SK-N-SH treated with all-trans-retinoic acid at 6 μM for 48 hours (cell line): Measurements from ENCODE around the gene SLC35F3.

Experiments
- ATAC-seq: fragments of 200-7000 bp; cut with Tn5 transposase; 3 replicates; pipeline ENCODE4 v1.9.1; 2020; ENCODE audit warnings: mild to moderate bottlenecking, moderate library complexity
- ARNTL ChIP-seq: fragments of 450-650 bp; formaldehyde crosslinking; IDR thresholded peaks from 2 replicates; pipeline ENCODE4 v1.5.0; 2020; ENCODE audit warnings: low read depth, mild to moderate bottlenecking, moderate library complexity, borderline replicate concordance
- BACH2 ChIP-seq: fragments of 250-450 bp; sonication (Bioruptor Pico); IDR thresholded peaks from 2 replicates; pipeline ENCODE4 v1.9.0; 2021; ENCODE audit warnings: mild to moderate bottlenecking, borderline replicate concordance
- CSDC2 ChIP-seq: fragments of 250-450 bp; sonication (Bioruptor Pico); IDR thresholded peaks from 2 replicates; pipeline ENCODE4 v1.5.0; 2020; ENCODE audit warnings: mild to moderate bottlenecking, moderate library complexity
- CSRNP3 ChIP-seq: fragments of 250-450 bp; sonication (Bioruptor Pico); IDR thresholded peaks from 2 replicates; pipeline ENCODE4 v1.5.1; 2021; ENCODE audit warnings: mild to moderate bottlenecking, moderate library complexity
- ESRRG ChIP-seq: fragments of 250-450 bp; sonication (Bioruptor Pico); IDR thresholded peaks from 2 replicates; pipeline ENCODE4 v1.6.1; 2021; ENCODE audit warnings: mild to moderate bottlenecking
- GLIS3 ChIP-seq: fragments of 250-450 bp; sonication (Bioruptor Pico); IDR thresholded peaks from 2 replicates; pipeline ENCODE4 v1.5.0; 2020; ENCODE audit warnings: mild to moderate bottlenecking, moderate library complexity
- ISL1 ChIP-seq: fragments of 250-450 bp; sonication (Bioruptor Pico); IDR thresholded peaks from 2 replicates; pipeline ENCODE4 v2.1.2; 2022; ENCODE audit warnings: mild to moderate bottlenecking, moderate library complexity
- OSR1 ChIP-seq: fragments of 250-450 bp; sonication (Bioruptor Pico); IDR thresholded peaks from 2 replicates; pipeline ENCODE4 v1.8.0; 2022; ENCODE audit warnings: moderate library complexity, mild to moderate bottlenecking, inconsistent platforms
- PATZ1 ChIP-seq: fragments of 250-450 bp; sonication (Bioruptor Pico); IDR thresholded peaks from 2 replicates; pipeline ENCODE4 v1.8.0; 2020; ENCODE audit warnings: mild to moderate bottlenecking, moderate library complexity, borderline replicate concordance
- PPARA ChIP-seq: fragments of 250-450 bp; sonication (Bioruptor Pico); IDR thresholded peaks from 2 replicates; pipeline ENCODE4 v1.5.0; 2020; ENCODE audit warnings: mild to moderate bottlenecking, borderline replicate concordance
- RARB ChIP-seq: fragments of 250-450 bp; sonication (Bioruptor Pico); IDR thresholded peaks from 2 replicates; pipeline ENCODE4 v1.8.0; 2021; ENCODE audit warnings: mild to moderate bottlenecking, moderate library complexity
- SNAI2 ChIP-seq: fragments of 250-450 bp; sonication (Bioruptor Pico); IDR thresholded peaks from 2 replicates; pipeline ENCODE4 v1.5.0; 2020; ENCODE audit warnings: mild to moderate bottlenecking, moderate library complexity
- TCF4 ChIP-seq: fragments of 250-450 bp; sonication (Bioruptor Pico); IDR thresholded peaks from 2 replicates; pipeline ENCODE4 v1.8.0; 2021; ENCODE audit warnings: mild to moderate bottlenecking, moderate library complexity, borderline replicate concordance
- TOX ChIP-seq: fragments of 250-450 bp; sonication (Bioruptor Pico); IDR thresholded peaks from 2 replicates; pipeline ENCODE4 v1.8.0; 2021; ENCODE audit warnings: mild to moderate bottlenecking, moderate library complexity, borderline replicate concordance
- ZC3H10 ChIP-seq: fragments of 250-450 bp; sonication (Bioruptor Pico); IDR thresholded peaks from 2 replicates; pipeline ENCODE4 v1.5.1; 2021; ENCODE audit warnings: mild to moderate bottlenecking, moderate library complexity
- ZFP3 ChIP-seq: fragments of 250-450 bp; sonication (Bioruptor Pico); IDR thresholded peaks from 2 replicates; pipeline ENCODE4 v1.5.0; 2020; ENCODE audit warnings: mild to moderate bottlenecking, moderate library complexity
- ZNF565 ChIP-seq: fragments of 450-650 bp; formaldehyde crosslinking; conservative IDR thresholded peaks from 2 replicates; pipeline ENCODE4 v1.5.0; 2020; ENCODE audit warnings: low read depth, mild to moderate bottlenecking, moderate library complexity
- ZNF70 ChIP-seq: fragments of 450-650 bp; formaldehyde crosslinking; IDR thresholded peaks from 2 replicates; pipeline ENCODE4 v1.5.0; 2020; ENCODE audit warnings: mild to moderate bottlenecking, moderate library complexity
- ZNF8 ChIP-seq: fragments of 450-650 bp; formaldehyde crosslinking; IDR thresholded peaks from 2 replicates; pipeline ENCODE4 v1.5.0; 2020; ENCODE audit warnings: mild to moderate bottlenecking, moderate library complexity
- TF ChIP-seq, protein P1 (sequence below): fragments of 250-450 bp; sonication (Bioruptor Pico); IDR thresholded peaks from 2 replicates; pipeline ENCODE4 v1.8.0; 2021; ENCODE audit warnings: low read depth, mild to moderate bottlenecking, moderate library complexity, borderline replicate concordance
- TF ChIP-seq, protein P2 (sequence below): fragments of 250-450 bp; sonication (Bioruptor Pico); IDR thresholded peaks from 2 replicates; pipeline ENCODE4 v1.5.0; 2020; ENCODE audit warnings: mild to moderate bottlenecking, moderate library complexity

The SLC35F3 gene

GRCh38 chr1:234253732-234254131, 349.3 kb downstream of the SLC35F3 start (continued):
- TF ChIP-seq CSDC2 (CRISPR knock-in tag): no peak
- no peak for TF ChIP-seq ESRRG (CRISPR knock-in tag)
- TF ChIP-seq CSRNP3 (CRISPR knock-in tag): no peak
- no peak for TF ChIP-seq SNAI2
- TF ChIP-seq OSR1 (CRISPR knock-in tag): no peak
- TF ChIP-seq RARB (CRISPR knock-in tag): no peak

DNA sequence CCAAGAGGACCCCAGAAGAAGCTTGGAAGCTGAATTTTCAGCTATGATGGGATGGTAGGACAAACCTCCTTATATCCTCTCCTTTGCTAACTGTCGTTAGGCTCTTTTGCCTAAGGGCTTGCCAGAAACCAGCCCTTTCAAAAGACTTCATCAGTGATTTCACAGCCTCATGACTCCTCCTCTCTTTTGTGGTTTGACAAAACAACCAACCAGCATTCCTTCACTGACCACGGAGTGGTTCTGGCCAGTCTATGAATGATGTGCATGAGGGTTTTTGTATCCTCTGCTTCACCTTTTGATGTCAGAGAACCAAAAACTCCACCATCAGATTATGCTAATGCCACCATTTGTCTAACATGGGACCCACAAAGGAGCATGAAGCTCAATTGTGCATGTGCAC, 351.9 kb downstream of the SLC35F3 start:
- ATAC-seq: no peak
- TF ChIP-seq PPARA (no peak), TOX (CRISPR knock-in tag) (no peak), CSRNP3 (CRISPR knock-in tag) (no peak), ISL1 (CRISPR knock-in tag) (no peak), TCF4 (CRISPR knock-in tag) (no peak), ARNTL (CRISPR knock-in tag) (no peak), ZNF565 (CRISPR knock-in tag) (no peak), RARB (CRISPR knock-in tag) (no peak)
- TF ChIP-seq, protein P1, sequence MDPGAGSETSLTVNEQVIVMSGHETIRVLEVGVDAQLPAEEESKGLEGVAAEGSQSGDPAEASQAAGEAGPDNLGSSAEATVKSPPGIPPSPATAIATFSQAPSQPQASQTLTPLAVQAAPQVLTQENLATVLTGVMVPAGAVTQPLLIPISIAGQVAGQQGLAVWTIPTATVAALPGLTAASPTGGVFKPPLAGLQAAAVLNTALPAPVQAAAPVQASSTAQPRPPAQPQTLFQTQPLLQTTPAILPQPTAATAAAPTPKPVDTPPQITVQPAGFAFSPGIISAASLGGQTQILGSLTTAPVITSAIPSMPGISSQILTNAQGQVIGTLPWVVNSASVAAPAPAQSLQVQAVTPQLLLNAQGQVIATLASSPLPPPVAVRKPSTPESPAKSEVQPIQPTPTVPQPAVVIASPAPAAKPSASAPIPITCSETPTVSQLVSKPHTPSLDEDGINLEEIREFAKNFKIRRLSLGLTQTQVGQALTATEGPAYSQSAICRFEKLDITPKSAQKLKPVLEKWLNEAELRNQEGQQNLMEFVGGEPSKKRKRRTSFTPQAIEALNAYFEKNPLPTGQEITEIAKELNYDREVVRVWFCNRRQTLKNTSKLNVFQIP (CRISPR knock-in tag): no peak
- TF ChIP-seq, protein P2, sequence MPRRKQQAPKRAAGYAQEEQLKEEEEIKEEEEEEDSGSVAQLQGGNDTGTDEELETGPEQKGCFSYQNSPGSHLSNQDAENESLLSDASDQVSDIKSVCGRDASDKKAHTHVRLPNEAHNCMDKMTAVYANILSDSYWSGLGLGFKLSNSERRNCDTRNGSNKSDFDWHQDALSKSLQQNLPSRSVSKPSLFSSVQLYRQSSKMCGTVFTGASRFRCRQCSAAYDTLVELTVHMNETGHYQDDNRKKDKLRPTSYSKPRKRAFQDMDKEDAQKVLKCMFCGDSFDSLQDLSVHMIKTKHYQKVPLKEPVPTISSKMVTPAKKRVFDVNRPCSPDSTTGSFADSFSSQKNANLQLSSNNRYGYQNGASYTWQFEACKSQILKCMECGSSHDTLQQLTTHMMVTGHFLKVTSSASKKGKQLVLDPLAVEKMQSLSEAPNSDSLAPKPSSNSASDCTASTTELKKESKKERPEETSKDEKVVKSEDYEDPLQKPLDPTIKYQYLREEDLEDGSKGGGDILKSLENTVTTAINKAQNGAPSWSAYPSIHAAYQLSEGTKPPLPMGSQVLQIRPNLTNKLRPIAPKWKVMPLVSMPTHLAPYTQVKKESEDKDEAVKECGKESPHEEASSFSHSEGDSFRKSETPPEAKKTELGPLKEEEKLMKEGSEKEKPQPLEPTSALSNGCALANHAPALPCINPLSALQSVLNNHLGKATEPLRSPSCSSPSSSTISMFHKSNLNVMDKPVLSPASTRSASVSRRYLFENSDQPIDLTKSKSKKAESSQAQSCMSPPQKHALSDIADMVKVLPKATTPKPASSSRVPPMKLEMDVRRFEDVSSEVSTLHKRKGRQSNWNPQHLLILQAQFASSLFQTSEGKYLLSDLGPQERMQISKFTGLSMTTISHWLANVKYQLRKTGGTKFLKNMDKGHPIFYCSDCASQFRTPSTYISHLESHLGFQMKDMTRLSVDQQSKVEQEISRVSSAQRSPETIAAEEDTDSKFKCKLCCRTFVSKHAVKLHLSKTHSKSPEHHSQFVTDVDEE (CRISPR knock-in tag): no peak

GRCh38 chr1:234258071-234258470, 353.6 kb downstream of the SLC35F3 start:
- TF ChIP-seq RARB (CRISPR knock-in tag): no peak
- no peak for TF ChIP-seq GLIS3 (CRISPR knock-in tag)
- no peak for TF ChIP-seq ARNTL (CRISPR knock-in tag)
- TF ChIP-seq ZNF70 (CRISPR knock-in tag): no peak
- no peak for TF ChIP-seq PPARA
- TF ChIP-seq BACH2 (CRISPR knock-in tag): no peak
- no peak for TF ChIP-seq ZC3H10
- ATAC-seq: no peak

DNA sequence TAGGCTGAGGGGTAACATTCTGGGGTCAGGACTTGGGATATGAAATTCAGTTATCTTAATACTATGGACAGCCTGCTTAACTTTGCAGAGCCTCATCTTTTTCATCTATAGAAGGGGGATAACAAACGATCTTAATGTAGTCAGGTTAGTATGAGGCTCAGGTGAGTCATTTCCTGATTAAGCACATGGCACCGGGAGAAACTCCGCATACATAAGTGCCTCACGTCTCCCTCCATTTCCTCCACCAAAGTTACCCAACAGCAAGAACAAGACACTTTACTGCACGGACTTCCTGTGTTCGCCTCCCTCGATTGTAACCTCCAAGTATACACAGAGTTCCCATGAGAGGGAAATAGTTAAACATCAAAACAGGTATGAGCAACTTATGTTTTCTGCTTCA, 356.1 kb downstream of the SLC35F3 start:
- no peak for TF ChIP-seq ARNTL (CRISPR knock-in tag)
- TF ChIP-seq, protein P2 (CRISPR knock-in tag): no peak
- TF ChIP-seq ZNF70 (CRISPR knock-in tag): no peak
- no peak for TF ChIP-seq ZNF565 (CRISPR knock-in tag)
- TF ChIP-seq TOX (CRISPR knock-in tag): no peak
- no peak for TF ChIP-seq PATZ1
- no peak for TF ChIP-seq PPARA
- TF ChIP-seq ZNF8: no peak
- TF ChIP-seq ZFP3 (CRISPR knock-in tag): no peak
- TF ChIP-seq RARB (CRISPR knock-in tag): no peak
- TF ChIP-seq GLIS3 (CRISPR knock-in tag): no peak

More for the DNA sequence above, 356.1 kb downstream of the SLC35F3 start:
- no peak for ATAC-seq
